Iris pigment epithelial cell (primary cell): Measurements from ENCODE around the gene WDR48.
A peak's percentile ranks its signal among the peaks of the same experiment; 100 is the strongest.

Experiments
- DNase-seq: peaks from one replicate; pipeline ENCODE4 v3.0.0-alpha.2; 2011; ENCODE audit warnings: low read depth

The WDR48 gene

GRCh38 chr3:39102504-39103323 lies 50.9 kb downstream of the WDR48 start:
- DNase-seq: no peak

- no peak for DNase-seq
Observed at GRCh38 chr3:39103324-39103693, 51.5 kb downstream of the WDR48 start.

- DNase-seq: no peak
Observed at GRCh38 chr3:39103791-39104552, 52.2 kb downstream of the WDR48 start.

GRCh38 chr3:39104961-39105686 lies 53.3 kb downstream of the WDR48 start:
- no peak for DNase-seq

- no peak for DNase-seq
Observed at GRCh38 chr3:39105687-39106063, 53.9 kb downstream of the WDR48 start.

DNA sequence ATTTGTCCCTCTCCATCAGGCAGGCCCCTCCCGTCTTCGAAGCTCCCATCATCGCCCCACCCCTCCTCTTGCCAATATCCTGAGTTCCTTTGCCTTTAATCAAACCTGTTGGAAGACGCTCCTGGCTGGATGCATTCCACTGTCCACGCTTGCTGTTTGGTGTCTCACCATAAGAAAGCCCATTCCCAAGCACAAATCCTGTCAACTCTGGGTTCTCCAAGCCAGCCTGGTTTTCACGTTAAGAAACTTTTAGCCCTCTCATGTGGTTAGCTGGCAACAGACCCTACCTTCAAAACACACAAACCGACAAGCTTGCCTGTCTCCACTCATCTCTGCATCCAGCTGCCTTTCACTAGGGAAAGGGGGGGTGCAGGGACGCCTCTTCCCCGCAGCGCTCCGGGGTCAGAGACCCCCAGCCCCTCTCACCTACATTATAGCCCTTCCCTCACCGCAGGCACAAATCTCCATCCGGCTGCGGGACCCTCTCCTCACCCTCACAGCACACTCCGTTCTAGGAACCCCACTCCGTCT lies 54.5 kb downstream of the WDR48 start:
- peak; percentile 53 for DNase-seq

DNA sequence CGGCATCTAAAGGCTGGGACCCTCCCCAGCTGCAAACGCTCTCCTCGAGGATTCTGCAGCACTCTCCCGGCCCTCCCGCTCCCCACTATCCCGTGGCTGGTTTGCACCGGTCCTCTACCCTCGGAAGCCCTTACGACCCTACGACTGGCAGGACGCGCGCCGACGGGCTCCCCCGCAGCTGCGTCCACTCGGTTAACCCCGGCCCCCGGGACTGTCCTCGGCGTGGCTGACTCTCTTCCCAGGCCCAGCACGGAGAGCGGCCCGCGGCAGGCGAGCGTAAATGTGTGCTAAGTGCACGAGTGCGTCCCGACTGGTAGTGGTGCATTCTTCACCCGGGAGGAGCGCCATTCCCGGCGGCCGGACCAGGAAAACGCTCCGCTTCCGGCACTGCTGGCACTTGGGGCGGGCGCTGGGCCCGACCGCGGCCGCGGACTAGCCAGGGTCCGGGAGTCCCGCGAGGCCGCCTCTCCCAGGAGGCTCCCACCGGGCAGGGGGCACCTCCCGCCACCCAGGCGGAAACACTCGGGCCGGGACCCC lies 55.1 kb downstream of the WDR48 start:
- DNase-seq: peak; percentile 48

DNA sequence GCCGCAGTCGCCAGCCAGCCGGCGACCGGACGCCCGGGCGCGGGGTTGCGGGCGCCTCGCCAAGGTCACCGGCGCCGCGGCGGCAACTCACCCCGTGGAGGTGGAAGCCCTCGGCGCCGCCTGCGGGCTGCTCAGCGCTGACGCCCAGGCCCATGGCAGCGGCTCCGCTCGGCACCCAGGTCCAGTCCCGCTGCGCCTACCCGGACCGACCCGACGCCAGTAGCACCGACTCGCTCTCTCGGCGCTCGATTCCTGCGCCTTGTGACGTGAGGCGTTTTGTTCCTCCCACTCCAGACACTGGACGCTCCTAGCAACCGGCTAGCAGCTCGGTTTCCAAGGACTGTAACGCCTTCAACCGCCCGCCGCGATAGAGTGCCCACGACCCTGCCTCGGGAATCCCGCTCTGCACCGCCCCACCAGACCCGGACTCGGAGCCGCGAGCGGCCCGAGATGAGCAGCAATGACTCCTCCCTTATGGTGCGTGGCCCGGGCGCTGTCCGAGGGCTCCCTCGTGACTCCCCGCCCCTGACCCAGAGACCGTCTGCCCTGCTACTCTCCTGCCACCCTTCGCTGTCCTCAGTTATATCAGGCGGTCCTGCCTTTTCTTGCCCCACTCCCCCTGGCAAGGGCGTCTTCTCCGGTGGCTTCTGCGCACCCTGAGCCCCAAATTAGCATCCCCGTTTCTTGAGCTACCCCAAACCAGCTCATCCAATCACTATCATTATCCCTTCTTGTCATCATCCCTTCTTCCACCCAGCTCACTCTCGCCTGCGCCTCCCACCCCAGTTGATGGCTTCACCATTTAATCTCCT lies 55.8 kb downstream of the WDR48 start, which contains the start of the genes GORASP1 and TTC21A:
TSS of gene GORASP1 (minus strand) at position 240 of the 812 bp plus-strand sequence. CDS start at position 154, 86 bp downstream.
TSS of gene TTC21A (plus strand) at position 293 of the 812 bp plus-strand sequence. CDS start at position 451, 158 bp downstream.
- DNase-seq: peak; percentile 90

DNA sequence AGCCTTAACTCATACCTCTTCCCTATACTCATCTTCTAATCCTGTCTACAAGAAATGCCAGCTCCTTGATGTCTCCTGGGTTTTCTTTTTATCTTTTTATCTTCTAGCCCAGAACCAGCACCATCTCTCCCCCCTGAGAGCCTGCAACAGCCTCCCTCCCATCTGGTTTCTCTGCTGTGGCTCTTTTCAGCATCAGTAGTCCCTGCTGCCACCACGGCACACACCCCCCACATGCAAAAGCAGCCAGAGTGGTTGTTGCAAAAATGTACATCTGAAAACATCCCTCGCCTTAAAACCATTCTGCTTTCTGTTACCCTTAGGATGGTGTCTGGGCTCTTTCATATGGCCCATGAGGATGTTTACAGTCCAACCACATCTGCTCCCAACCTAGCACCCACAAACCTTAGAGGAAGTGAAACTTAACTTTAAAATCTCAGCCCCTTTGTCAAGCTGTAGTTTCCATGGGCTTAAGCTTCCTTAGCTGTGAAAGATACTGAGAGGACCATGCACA lies 56.4 kb downstream of the WDR48 start:
- no peak for DNase-seq

GRCh38 chr3:39109086-39109485 lies 57.3 kb downstream of the WDR48 start:
- no peak for DNase-seq

- no peak for DNase-seq
Observed at GRCh38 chr3:39110041-39110639, 58.3 kb downstream of the WDR48 start.

GRCh38 chr3:39112113-39112512 lies 60.3 kb downstream of the WDR48 start:
- no peak for DNase-seq

DNA sequence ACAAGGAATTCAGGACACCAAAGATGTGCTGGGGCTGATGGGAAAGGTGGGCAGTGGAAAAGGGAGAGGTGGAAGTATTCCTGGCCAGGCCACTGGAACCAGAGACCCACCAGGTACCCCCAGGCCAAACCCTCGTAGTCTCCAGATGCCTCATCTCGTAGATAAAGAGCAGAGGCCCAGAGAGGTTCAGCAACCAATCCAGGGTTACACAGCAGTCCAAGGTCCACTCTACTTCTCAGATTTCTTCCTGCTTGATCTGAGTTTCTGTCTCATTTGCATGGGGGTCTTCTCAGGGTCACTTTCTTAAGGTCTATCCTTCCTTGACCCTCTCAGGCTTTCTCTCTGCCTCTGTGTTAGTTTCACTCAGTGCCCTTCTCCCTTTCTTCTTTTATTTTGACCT lies 60.7 kb downstream of the WDR48 start:
- no peak for DNase-seq

GRCh38 chr3:39113291-39113690 lies 61.5 kb downstream of the WDR48 start:
- DNase-seq: no peak

DNA sequence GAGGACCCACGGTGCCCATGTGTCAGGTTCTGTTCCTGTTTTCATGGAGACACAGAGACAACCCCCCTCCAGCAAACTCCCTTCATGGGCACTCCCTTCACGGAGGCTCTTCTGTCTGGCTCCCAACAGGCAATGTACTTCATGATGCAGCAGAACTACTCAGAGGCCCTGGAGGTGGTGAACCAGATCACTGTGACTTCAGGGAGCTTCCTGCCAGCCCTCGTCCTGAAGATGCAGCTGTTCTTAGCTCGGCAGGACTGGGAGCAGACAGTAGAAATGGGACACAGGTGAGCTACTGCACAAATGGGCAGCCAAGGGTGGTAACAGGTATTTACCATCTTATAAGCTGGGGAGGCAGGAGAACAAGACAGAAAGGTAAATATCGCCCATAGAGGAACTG lies 62.6 kb downstream of the WDR48 start:
- no peak for DNase-seq

GRCh38 chr3:39115870-39116269 lies 64.1 kb downstream of the WDR48 start:
- DNase-seq: no peak

- DNase-seq: no peak
Observed at GRCh38 chr3:39118079-39118478, 66.3 kb downstream of the WDR48 start.

DNA sequence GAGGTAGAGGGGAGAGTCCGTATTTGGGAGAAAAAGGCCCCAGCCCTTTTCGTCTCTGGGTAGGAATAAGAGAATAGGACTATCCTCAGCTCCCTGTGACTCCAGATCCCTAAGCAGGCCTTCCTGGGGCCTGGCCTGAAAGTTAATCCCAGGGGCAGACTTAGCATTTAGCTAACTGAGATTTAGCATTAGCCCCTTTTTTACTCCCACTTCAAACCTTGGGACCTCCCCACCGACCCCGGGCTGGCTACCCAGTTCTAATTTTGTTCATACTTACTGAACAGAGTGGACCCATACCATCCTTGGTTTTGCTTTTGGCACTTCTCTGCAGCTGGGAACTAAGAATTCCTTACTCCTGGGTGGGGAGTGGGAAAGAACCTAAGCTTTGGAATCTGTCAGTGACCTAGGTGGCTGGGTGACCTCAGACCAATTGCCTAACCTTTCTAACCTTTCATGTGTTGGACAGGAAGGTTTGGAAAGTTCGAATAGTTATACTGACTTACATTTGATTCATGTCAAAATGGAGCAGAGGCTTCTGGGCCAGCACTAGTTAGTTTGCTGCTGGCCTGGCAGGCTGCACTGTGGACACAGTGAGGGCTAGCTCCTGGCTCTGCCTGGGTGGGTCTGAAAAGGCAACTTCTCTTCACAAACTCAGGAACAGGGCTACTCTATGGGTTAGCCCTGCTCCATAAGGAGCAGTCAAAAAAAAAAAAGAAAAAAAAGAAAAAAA lies 67.3 kb downstream of the WDR48 start:
- no peak for DNase-seq

GRCh38 chr3:39121621-39122020 lies 69.8 kb downstream of the WDR48 start:
- DNase-seq: no peak

DNA sequence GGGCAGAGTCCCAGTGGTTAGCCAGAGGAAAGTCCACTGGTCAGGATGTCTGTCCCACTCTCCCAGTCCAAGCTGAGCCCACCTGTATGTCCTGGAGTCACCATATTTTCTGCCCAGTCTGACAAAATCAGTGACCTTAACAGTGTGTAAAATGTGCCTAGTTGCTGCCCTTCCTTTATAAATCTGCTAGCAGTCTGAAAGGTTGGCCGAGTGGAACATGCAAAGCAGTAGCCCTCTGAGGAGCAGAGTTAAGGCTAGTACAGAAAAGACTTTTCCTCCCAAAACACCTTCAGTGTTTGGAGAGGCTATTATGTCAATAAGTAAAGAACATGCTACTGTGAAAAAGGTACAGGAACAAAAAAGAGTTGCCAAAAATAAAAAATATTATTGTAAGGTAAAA lies 71.0 kb downstream of the WDR48 start:
- no peak for DNase-seq
